Calu3 (cell line): ENCODE measurements around the gene COL21A1. TPM values are rescaled to one million over a fixed set of nuclear protein-coding genes. Genes with fewer than 3 reads are reported as not detected.
"Not testable (repeated sequence)": the region's sequence is repeated elsewhere in the genome, so short reads cannot be mapped to it uniquely, and the experiment has no call there.

Source experiments
- BruUV-seq: library from RNA; stranded (reverse); fragments of 400-500 nt; replicated peaks from 2 replicates; lab custom pipeline; 2021; lab: Mats Ljungman, UMichigan
- CTCF ChIA-PET: fragments of 300-600 bp; sonication (Branson Sonifier 250); formaldehyde crosslinking; loops from one replicate; lab custom pipeline; 2022; ENCODE audit warnings: antibody characterized with exemption; lab: Charles Lee
- DNase-seq: peaks from one replicate; pipeline ENCODE4 v3.0.0; 2022
- H3K27ac Mint-ChIP-seq: one replicate; pipeline ENCODE4 v1.8.0; 2022; ENCODE audit warnings: mixed read lengths; ENCODE audit not compliant: unreplicated experiment
- H3K27me3 Mint-ChIP-seq: one replicate; pipeline ENCODE4 v1.8.0; 2022; ENCODE audit warnings: mixed read lengths; ENCODE audit not compliant: unreplicated experiment
- H3K36me3 Mint-ChIP-seq: one replicate; pipeline ENCODE4 v1.8.0; 2022; ENCODE audit warnings: mild to moderate bottlenecking, moderate library complexity, mixed read lengths; ENCODE audit not compliant: insufficient read depth, unreplicated experiment
- H3K4me1 Mint-ChIP-seq: one replicate; pipeline ENCODE4 v1.8.0; 2022; ENCODE audit warnings: mild to moderate bottlenecking, low read depth, mixed read lengths; ENCODE audit not compliant: unreplicated experiment
- H3K4me3 Mint-ChIP-seq: one replicate; pipeline ENCODE4 v1.8.0; 2022; ENCODE audit warnings: mild to moderate bottlenecking, low read depth, moderate library complexity, mixed read lengths; ENCODE audit not compliant: unreplicated experiment
- H3K9me3 Mint-ChIP-seq: one replicate; pipeline ENCODE4 v1.8.0; 2022; ENCODE audit warnings: low read depth, mixed read lengths; ENCODE audit not compliant: unreplicated experiment
- intact Hi-C: fragments of 100-400 bp; cut with micrococcal nuclease; formaldehyde crosslinking; loops from one replicate; pipeline ENCODE4 v1.10.0; 2022; ENCODE audit not compliant: unreplicated experiment
- total RNA-seq: library from RNA; stranded (reverse); gene quantifications from 2 replicates; pipeline ENCODE4 v1.2.3, GENCODE V29; 2022
- TF ChIP-seq, protein P1 (sequence below): fragments of 200-600 bp; IDR thresholded peaks from one replicate; pipeline ENCODE4 v1.8.0; 2022; ENCODE audit warnings: antibody characterized with exemption; ENCODE audit not compliant: unreplicated experiment

COL21A1 gene
- total RNA-seq, 1 experiment from 2014 or later = 1.8 TPM

DNA sequence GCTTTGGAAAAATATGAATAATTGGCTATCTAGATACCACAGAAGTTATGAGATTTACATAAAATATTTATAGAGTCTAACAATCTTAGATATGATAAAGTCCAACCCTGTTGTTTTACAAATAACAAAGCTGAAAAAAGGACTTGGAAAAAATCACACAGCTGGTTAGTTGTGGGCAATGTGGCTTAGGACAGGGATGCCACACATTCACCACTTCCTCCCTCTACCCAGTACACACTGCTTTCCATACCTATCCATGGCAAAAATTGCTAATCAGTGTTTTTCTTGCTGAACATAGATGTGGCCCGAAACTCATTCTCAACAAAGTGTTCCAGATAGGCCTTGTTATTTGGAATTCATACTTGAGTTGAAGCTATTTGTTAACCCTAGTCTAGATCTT lies 224.7 kb downstream of the COL21A1 start:
- CTCF ChIA-PET = no interaction called here
- TF ChIP-seq, protein P1, sequence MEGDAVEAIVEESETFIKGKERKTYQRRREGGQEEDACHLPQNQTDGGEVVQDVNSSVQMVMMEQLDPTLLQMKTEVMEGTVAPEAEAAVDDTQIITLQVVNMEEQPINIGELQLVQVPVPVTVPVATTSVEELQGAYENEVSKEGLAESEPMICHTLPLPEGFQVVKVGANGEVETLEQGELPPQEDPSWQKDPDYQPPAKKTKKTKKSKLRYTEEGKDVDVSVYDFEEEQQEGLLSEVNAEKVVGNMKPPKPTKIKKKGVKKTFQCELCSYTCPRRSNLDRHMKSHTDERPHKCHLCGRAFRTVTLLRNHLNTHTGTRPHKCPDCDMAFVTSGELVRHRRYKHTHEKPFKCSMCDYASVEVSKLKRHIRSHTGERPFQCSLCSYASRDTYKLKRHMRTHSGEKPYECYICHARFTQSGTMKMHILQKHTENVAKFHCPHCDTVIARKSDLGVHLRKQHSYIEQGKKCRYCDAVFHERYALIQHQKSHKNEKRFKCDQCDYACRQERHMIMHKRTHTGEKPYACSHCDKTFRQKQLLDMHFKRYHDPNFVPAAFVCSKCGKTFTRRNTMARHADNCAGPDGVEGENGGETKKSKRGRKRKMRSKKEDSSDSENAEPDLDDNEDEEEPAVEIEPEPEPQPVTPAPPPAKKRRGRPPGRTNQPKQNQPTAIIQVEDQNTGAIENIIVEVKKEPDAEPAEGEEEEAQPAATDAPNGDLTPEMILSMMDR = no peak
- no peak overlapping the region for H3K4me3 Mint-ChIP-seq
- H3K27ac Mint-ChIP-seq = no peak overlapping the region
- no TSS peak for BruUV-seq
- no peaks in the 10 kb centered on the region for H3K36me3 Mint-ChIP-seq
- H3K27me3 Mint-ChIP-seq = no peaks in the 10 kb centered on the region
- no peak for DNase-seq
- no peaks in the 10 kb centered on the region for H3K9me3 Mint-ChIP-seq
- intact Hi-C loops = no loop called here
- H3K4me1 Mint-ChIP-seq = no peaks in the 10 kb centered on the region

DNA sequence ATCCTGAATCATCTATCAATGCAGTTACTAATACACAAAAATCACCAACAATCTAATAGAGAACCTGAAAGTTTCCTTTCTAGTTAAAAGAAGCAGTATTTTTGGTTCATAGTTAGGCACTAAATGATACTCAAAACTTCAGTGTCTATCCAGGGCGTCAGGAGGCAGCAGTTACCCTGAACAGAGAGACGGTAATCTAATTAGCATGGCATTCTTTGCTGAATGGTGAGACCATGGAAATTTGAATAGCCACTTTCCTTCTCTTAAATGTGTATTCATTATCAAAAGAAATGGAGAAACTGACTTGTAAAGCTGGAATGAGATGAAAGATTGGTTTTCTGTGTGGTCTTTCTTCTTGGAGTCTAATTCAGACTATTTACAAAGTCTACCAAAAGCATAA lies 225.4 kb downstream of the COL21A1 start:
- Mint-ChIP-seq H3K9me3 (no peaks in the 10 kb centered on the region), H3K4me1 (no peaks in the 10 kb centered on the region), H3K27me3 (no peaks in the 10 kb centered on the region), H3K36me3 (no peaks in the 10 kb centered on the region), H3K4me3 (no peak overlapping the region), H3K27ac (no peak overlapping the region)
- intact Hi-C loops = no loop called here
- CTCF ChIA-PET = no interaction called here
- no peak for DNase-seq
- no TSS peak for BruUV-seq
- TF ChIP-seq, protein P1 = no peak

DNA sequence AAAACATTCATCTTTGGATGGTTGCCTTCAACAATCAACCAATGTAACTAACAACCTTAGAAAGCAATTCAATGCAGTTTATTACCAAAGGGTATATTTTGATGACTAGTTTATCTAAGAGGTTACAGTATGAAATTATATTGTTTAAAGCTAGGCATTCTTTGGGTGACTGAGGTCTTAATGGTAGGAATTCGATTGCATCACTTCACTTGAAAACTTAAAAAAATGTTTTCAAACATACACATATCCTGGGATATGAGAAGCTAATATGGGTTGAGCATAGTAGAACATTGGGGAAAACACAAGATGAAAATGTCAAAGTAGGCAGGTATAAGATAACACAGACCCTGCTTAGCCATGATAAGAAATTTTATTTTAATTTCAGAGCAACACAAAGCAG lies 227.4 kb downstream of the COL21A1 start:
- Mint-ChIP-seq H3K4me1 (no peaks in the 10 kb centered on the region), H3K27me3 (peaks cover 10% of the 10 kb centered on the region), H3K9me3 (no peaks in the 10 kb centered on the region), H3K4me3 (no peak overlapping the region), H3K36me3 (no peaks in the 10 kb centered on the region), H3K27ac (no peak overlapping the region)
- intact Hi-C loops = no loop called here
- CTCF ChIA-PET = no interaction called here
- BruUV-seq = no TSS peak
- DNase-seq = no peak
- TF ChIP-seq, protein P1 = no peak

DNA sequence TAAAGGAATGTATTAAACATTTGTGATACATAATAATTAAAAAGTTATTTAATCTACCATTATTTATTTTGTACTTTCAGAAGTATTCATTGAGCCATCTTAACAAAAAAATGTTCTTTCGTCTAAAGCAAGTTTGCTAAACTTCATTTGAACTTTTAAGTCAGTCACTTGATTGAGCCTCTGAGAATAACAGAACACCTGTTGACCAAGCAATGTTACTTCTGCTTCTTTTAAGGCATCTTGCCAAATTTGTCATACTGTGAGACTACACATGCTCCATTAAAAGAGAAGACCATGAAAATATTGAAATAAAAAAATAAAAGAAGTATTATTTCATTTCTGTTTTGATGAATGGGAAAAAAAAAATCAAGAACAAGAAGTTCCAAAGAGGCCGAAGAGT lies 230.2 kb downstream of the COL21A1 start:
- intact Hi-C loops = no loop called here
- H3K27ac Mint-ChIP-seq = no peak overlapping the region
- H3K4me3 Mint-ChIP-seq = no peak overlapping the region
- CTCF ChIA-PET = no interaction called here
- BruUV-seq = no TSS peak
- H3K36me3 Mint-ChIP-seq = no peaks in the 10 kb centered on the region
- no peaks in the 10 kb centered on the region for H3K9me3 Mint-ChIP-seq
- no peaks in the 10 kb centered on the region for H3K4me1 Mint-ChIP-seq
- TF ChIP-seq, protein P1 = no peak
- peaks cover 16% of the 10 kb centered on the region for H3K27me3 Mint-ChIP-seq
- no peak for DNase-seq

DNA sequence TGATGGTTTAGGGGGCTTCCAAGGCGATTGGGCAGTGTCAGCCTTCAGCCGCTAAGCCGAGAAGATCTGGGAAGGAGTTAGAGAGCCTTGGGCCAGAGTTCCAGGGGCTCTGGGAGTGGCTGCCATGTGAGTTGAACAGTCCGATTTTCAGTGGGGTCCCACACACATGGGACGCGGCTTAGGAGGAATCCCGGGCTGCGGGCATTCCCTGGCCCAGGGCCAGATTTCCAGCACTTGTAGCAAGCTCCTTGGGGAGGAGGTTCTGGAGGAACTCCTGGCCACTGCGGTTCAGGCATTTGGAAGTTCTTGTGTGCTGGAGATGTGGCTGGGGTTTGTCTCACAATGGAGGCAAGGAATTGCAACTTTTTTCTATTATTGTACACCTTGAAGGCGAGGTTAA lies 233.3 kb downstream of the COL21A1 start:
- intact Hi-C loops, CTCF ChIA-PET, BruUV-seq, H3K36me3 Mint-ChIP-seq, H3K4me3 Mint-ChIP-seq, H3K27ac Mint-ChIP-seq, H3K9me3 Mint-ChIP-seq, DNase-seq, H3K4me1 Mint-ChIP-seq: not testable (repeated sequence)
- peaks cover 16% of the 10 kb centered on the region for H3K27me3 Mint-ChIP-seq
